Sigmoid colon (tissue), 7 donors: Measurements from ENCODE around the gene OSCAR. TPM values are rescaled to one million over a fixed set of nuclear protein-coding genes. Genes with fewer than 3 reads are reported as not detected.

Experiments
- DNase-seq: peaks from one replicate; pipeline ENCODE4 v3.0.0-alpha.2; 2019
- H3K27ac ChIP-seq, 4 donors: fragments of 200-600 bp; sonication (generic); one replicate each; pipeline ENCODE4 v1.5.1; 2016 to 2019; ENCODE audit warnings: mild to moderate bottlenecking in 1 of 4
- H3K27me3 ChIP-seq, 3 donors: fragments of 200-600 bp; sonication (generic); one replicate each; pipeline ENCODE4 v1.5.1; 2019; ENCODE audit warnings: mild to moderate bottlenecking in 1 of 3
- H3K36me3 ChIP-seq, 4 donors: fragments of 200-600 bp; sonication (generic); one replicate each; pipeline ENCODE4 v1.5.1; 2016 to 2019
- H3K4me1 ChIP-seq, 4 donors: fragments of 200-600 bp; sonication (generic); one replicate each; pipeline ENCODE4 v1.5.1; 2017 to 2019
- H3K4me3 ChIP-seq, 4 donors: fragments of 200-600 bp; sonication (generic); one replicate each; pipeline ENCODE4 v1.5.1; 2017 to 2019; ENCODE audit warnings: mild to moderate bottlenecking in 2 of 4, moderate library complexity in 1 of 4
- H3K9me3 ChIP-seq, 4 donors: fragments of 200-600 bp in 3 of 4; sonication (generic) in 3 of 4; one replicate each; pipeline versions ENCODE4 v1.5.1 to v1.6.1; 2013 to 2019
- CTCF ChIP-seq, 4 experiments: fragments of 450-650 bp in 3 of 4; fragments of 200-600 bp in 1 of 4; IDR thresholded peaks; one replicate each; pipeline ENCODE4 v1.5.1; 2016 to 2019; ENCODE audit warnings: antibody characterized with exemption in 4 of 4, mild to moderate bottlenecking in 3 of 4, moderate library complexity in 2 of 4
- EP300 ChIP-seq, 4 donors: sonication (generic); formaldehyde crosslinking; IDR thresholded peaks; one replicate each; pipeline ENCODE4 v1.6.1; 2017; ENCODE audit warnings: antibody characterized with exemption in 4 of 4
- POLR2A ChIP-seq, 2 donors: fragments of 450-650 bp; IDR thresholded peaks; one replicate each; pipeline ENCODE4 v1.6.1; 2016; ENCODE audit warnings: antibody characterized with exemption in 2 of 2, mild to moderate bottlenecking in 2 of 2, moderate library complexity in 2 of 2
- POLR2AphosphoS5 ChIP-seq, 4 donors: sonication (generic); formaldehyde crosslinking; IDR thresholded peaks; one replicate each; pipeline ENCODE4 v1.6.1; 2017; ENCODE audit warnings: antibody characterized with exemption in 4 of 4
- WGBS, 2 donors: extraction: QIAGEN DNeasy Blood & Tissue Kit; methylation state at CpG; one replicate each; pipeline ENCODE4 v1.1.7; 2013; 5-methylcytosine and 5-hydroxymethylcytosine counted together
- intact Hi-C: fragments of 100-400 bp; cut with DNase I; formaldehyde crosslinking; loops from one replicate; pipeline ENCODE4 v1.15.1; 2023
- polyA plus RNA-seq, 3 donors: library from polyadenylated mRNA; stranded (reverse); fragments of 200-250 nt; gene quantifications; one replicate each; pipeline ENCODE4 v1.2.3, GENCODE V29; 2013
- total RNA-seq, 4 donors: library from RNA; depleted of rRNA; stranded (reverse); fragments of >200 nt; gene quantifications; one replicate each; pipeline ENCODE4 v1.1.0, GENCODE V29; 2016
- donor health status: healthy with polysubstance abuse.
- donor health status: Bipolar disorder and iron deficiency.
- donor health status: healthy.

Gene OSCAR
- total and polyA plus RNA-seq, 7 donors: 0.93 to 4.2 (median 3.1) TPM; not detected in 3

- Histone ChIP-seq H3K9me3 (no peaks in the 10 kb centered on the region), H3K36me3 (no peaks in the 10 kb centered on the region), H3K27ac (no peak overlapping the region), H3K27me3 (peaks cover 4 to 15% (median 8%) of the 10 kb centered on the region in 3 donors), H3K4me3 (no peak overlapping the region), H3K4me1 (peaks cover 0 to 13% (median 10%) of the 10 kb centered on the region in 4 donors)
- 67 to 82% methylated on average over 17 of the region's 17 CpGs for WGBS, 2 donors
- intact Hi-C loops: no loop called here
- TF ChIP-seq CTCF (IDR thresholded peaks at IDR 0.05): no peak
- TF ChIP-seq POLR2AphosphoS5 (IDR thresholded peaks at IDR 0.05): no peak
- no peak for TF ChIP-seq EP300 (IDR thresholded peaks at IDR 0.05)
- no peak for TF ChIP-seq POLR2A (IDR thresholded peaks at IDR 0.05)
- DNase-seq: peak; percentile 19
Measured at GRCh38 chr19:54094426-54095000, 6.1 kb downstream of the OSCAR start.

GRCh38 chr19:54084410-54084809 lies 16.2 kb downstream of the OSCAR start:
- Histone ChIP-seq H3K9me3 (peaks cover 0 to 9% (median 0%) of the 10 kb centered on the region in 4 donors), H3K27me3 (peaks cover 0 to 1% (median 0%) of the 10 kb centered on the region in 3 donors), H3K4me3 (no peak overlapping the region), H3K27ac (no peak overlapping the region), H3K36me3 (no peaks in the 10 kb centered on the region), H3K4me1 (no peaks in the 10 kb centered on the region)
- DNase-seq: peak; percentile 7
- 72 to 88% methylated on average over 3 of the region's 3 CpGs for WGBS, 2 donors
- TF ChIP-seq EP300 (IDR thresholded peaks at IDR 0.05) (no peak), POLR2A (IDR thresholded peaks at IDR 0.05) (no peak), CTCF (IDR thresholded peaks at IDR 0.05) (no peak), POLR2AphosphoS5 (IDR thresholded peaks at IDR 0.05) (no peak)
- intact Hi-C loops: no loop called here

- 76 to 85% methylated on average over 7 of the region's 7 CpGs for WGBS, 2 donors
- intact Hi-C loops: no loop called here
- peak; percentile 7 for DNase-seq
Measured at GRCh38 chr19:54081032-54081431, 19.6 kb downstream of the OSCAR start, which contains the start of gene TARM1. Gene TARM1, minus strand, starts transcription at chr19:54081365. Its CDS starts 25 bp downstream, at chr19:54081340.

GRCh38 chr19:54077334-54077733 lies 23.3 kb downstream of the OSCAR start:
- 67 to 73% methylated on average over 5 of the region's 5 CpGs for WGBS, 2 donors
- Histone ChIP-seq H3K27ac (no peak overlapping the region), H3K27me3 (no peaks in the 10 kb centered on the region), H3K4me3 (no peak overlapping the region), H3K4me1 (no peaks in the 10 kb centered on the region), H3K36me3 (no peaks in the 10 kb centered on the region), H3K9me3 (peaks cover 0 to 6% (median 0%) of the 10 kb centered on the region in 4 donors)
- TF ChIP-seq POLR2AphosphoS5 (IDR thresholded peaks at IDR 0.05) (no peak), POLR2A (IDR thresholded peaks at IDR 0.05) (no peak), EP300 (IDR thresholded peaks at IDR 0.05) (no peak), CTCF (IDR thresholded peaks at IDR 0.05) (no peak)
- intact Hi-C loops: no loop called here
- no peak for DNase-seq

More at GRCh38 chr19:54081032-54081431, 19.6 kb downstream of the OSCAR start, which contains the start of gene TARM1:
- Histone ChIP-seq H3K9me3 (peaks cover 0 to 9% (median 0%) of the 10 kb centered on the region in 4 donors), H3K27ac (no peak within 1 kb of the TSS), H3K27me3 (no peaks in the 10 kb centered on the region), H3K4me1 (no peaks in the 10 kb centered on the region), H3K4me3 (no peak within 1 kb of the TSS), H3K36me3 (no peaks in the 10 kb centered on the region)
- TF ChIP-seq POLR2A (IDR thresholded peaks at IDR 0.05) (no peak), CTCF (IDR thresholded peaks at IDR 0.05) (no peak), EP300 (IDR thresholded peaks at IDR 0.05) (no peak), POLR2AphosphoS5 (IDR thresholded peaks at IDR 0.05) (no peak)
